COR-L47 (cell line): ENCODE data around the gene ASPG.
A peak's percentile ranks its signal among the peaks of the same experiment; 100 is the strongest.

Source experiments
- DNase-seq: peaks from one replicate; lab custom pipeline; 2025; lab: John Stamatoyannopoulos, UW

ASPG gene

GRCh38 chr14:104116756-104117340 is 31.3 kb downstream of the ASPG start:
- no peak for DNase-seq

- no peak for DNase-seq
Observed at GRCh38 chr14:104117341-104118005, 32.0 kb downstream of the ASPG start.

- DNase-seq = peak; percentile 65
Observed at GRCh38 chr14:104118006-104118844, 32.7 kb downstream of the ASPG start.

- DNase-seq = no peak
Observed at GRCh38 chr14:104119119-104119487, 33.6 kb downstream of the ASPG start.

GRCh38 chr14:104119488-104120251 is 34.2 kb downstream of the ASPG start:
- DNase-seq = no peak

- no peak for DNase-seq
Observed at GRCh38 chr14:104120281-104120741, 34.8 kb downstream of the ASPG start.

- DNase-seq = no peak
Observed at GRCh38 chr14:104121142-104121541, 35.6 kb downstream of the ASPG start.

GRCh38 chr14:104123879-104124278 is 38.4 kb downstream of the ASPG start:
- no peak for DNase-seq

GRCh38 chr14:104125011-104125410 is 39.5 kb downstream of the ASPG start:
- no peak for DNase-seq

GRCh38 chr14:104126753-104127152 is 41.3 kb downstream of the ASPG start:
- DNase-seq = no peak

- no peak for DNase-seq
Observed at GRCh38 chr14:104128981-104129380, 43.5 kb downstream of the ASPG start.

GRCh38 chr14:104129556-104129955 is 44.1 kb downstream of the ASPG start:
- DNase-seq = no peak

- peak; percentile 94 for DNase-seq
Observed at GRCh38 chr14:104130974-104131651, 45.6 kb downstream of the ASPG start.

GRCh38 chr14:104131968-104132732 is 46.6 kb downstream of the ASPG start:
- DNase-seq = no peak

- no peak for DNase-seq
Observed at GRCh38 chr14:104132981-104133380, 47.5 kb downstream of the ASPG start.

GRCh38 chr14:104133496-104133895 is 48.0 kb downstream of the ASPG start:
- no peak for DNase-seq

- no peak for DNase-seq
Observed at GRCh38 chr14:104134061-104134965, 48.8 kb downstream of the ASPG start.

- no peak for DNase-seq
Observed at GRCh38 chr14:104135121-104135903, 49.8 kb downstream of the ASPG start.

GRCh38 chr14:104135904-104136471 is 50.5 kb downstream of the ASPG start:
- DNase-seq = peak; percentile 33
